MM.1S (cell line): Measurements from ENCODE around the gene FGFBP3.

ENCODE experiments used
- DNase-seq: peaks from one replicate; pipeline ENCODE4 v3.0.0-alpha.2; 2015
- H2AFZ ChIP-seq: fragments of 300-600 bp; sonication (generic); 2 replicates; pipeline ENCODE4 v1.6.0; 2016; ENCODE audit warnings: antibody characterized with exemption, low read length
- H3F3A ChIP-seq: fragments of 300-600 bp; sonication (generic); 2 replicates; pipeline ENCODE4 v1.6.1; 2016; ENCODE audit warnings: mild to moderate bottlenecking, antibody characterized with exemption, low read length, moderate library complexity, mixed read lengths; ENCODE audit not compliant: insufficient read depth
- H3K27ac ChIP-seq: fragments of 300-600 bp; sonication (generic); 2 replicates; pipeline ENCODE4 v1.5.1; 2016; ENCODE audit warnings: mild to moderate bottlenecking, low read length
- H3K27me3 ChIP-seq: fragments of 300-600 bp; sonication (generic); replicated peaks from 2 replicates; pipeline ENCODE4 v1.6.0; 2016; ENCODE audit warnings: low read length; ENCODE audit not compliant: insufficient read depth
- H3K36me3 ChIP-seq: fragments of 300-600 bp; sonication (generic); replicated peaks from 2 replicates; pipeline ENCODE4 v1.6.1; 2016; ENCODE audit warnings: mild to moderate bottlenecking, low read length, mixed read lengths; ENCODE audit not compliant: insufficient read depth
- H3K4me1 ChIP-seq: fragments of 300-600 bp; sonication (generic); 2 replicates; pipeline ENCODE4 v1.6.1; 2016; ENCODE audit warnings: low read length, mixed read lengths
- H3K4me2 ChIP-seq: fragments of 300-600 bp; sonication (generic); 2 replicates; pipeline ENCODE4 v1.6.0; 2016; ENCODE audit warnings: low read depth, low read length
- H3K4me3 ChIP-seq: fragments of 300-600 bp; sonication (generic); 2 replicates; pipeline ENCODE4 v1.5.1; 2016; ENCODE audit warnings: low read length, mixed read lengths
- H3K79me2 ChIP-seq: fragments of 300-600 bp; sonication (generic); 2 replicates; pipeline ENCODE4 v1.6.1; 2016; ENCODE audit warnings: mixed run types, low read length, mixed read lengths
- H3K9ac ChIP-seq: fragments of 300-600 bp; sonication (generic); 2 replicates; pipeline ENCODE4 v1.6.1; 2016; ENCODE audit warnings: low read length, mixed read lengths
- H3K9me2 ChIP-seq: fragments of 300-600 bp; sonication (generic); replicated peaks from 2 replicates; pipeline ENCODE4 v1.6.1; 2016; ENCODE audit warnings: mild to moderate bottlenecking, low read length, mixed read lengths; ENCODE audit not compliant: insufficient read depth
- H3K9me3 ChIP-seq: fragments of 300-600 bp; sonication (generic); replicated peaks from 2 replicates; pipeline ENCODE4 v1.6.1; 2016; ENCODE audit warnings: mild to moderate bottlenecking, low read length, mixed read lengths; ENCODE audit not compliant: insufficient read depth
- H4K20me1 ChIP-seq: fragments of 300-600 bp; sonication (generic); 2 replicates; pipeline ENCODE4 v1.6.1; 2016; ENCODE audit warnings: mild to moderate bottlenecking, low read length, moderate library complexity, mixed read lengths; ENCODE audit not compliant: insufficient read depth
- CTCF ChIP-seq: fragments of 300-600 bp; sonication (generic); IDR thresholded peaks from 2 replicates; pipeline ENCODE4 v1.5.1; 2016; ENCODE audit warnings: antibody characterized with exemption, low read length, mixed read lengths
- EZH2 ChIP-seq: fragments of 300-600 bp; sonication (generic); optimal IDR thresholded peaks from 2 replicates; pipeline ENCODE3; 2017; ENCODE audit warnings: low read depth, mild to moderate bottlenecking, antibody characterized with exemption, low read length, mixed read lengths
- EZH2phosphoT487 ChIP-seq: fragments of 300-600 bp; sonication (generic); IDR thresholded peaks from 2 replicates; pipeline ENCODE4 v1.6.1; 2018; ENCODE audit warnings: antibody characterized with exemption, low read length

The FGFBP3 gene

GRCh38 chr10:91908337-91909116, 759 bp downstream of the FGFBP3 start:
- Histone ChIP-seq H3K27ac (no peak overlapping the region; the same call in 1 of the 2 replicates), H3K4me3 (peak overlapping the region; percentile 51), H3K79me2 (no peaks in the 10 kb centered on the region), H2AFZ (peak overlapping the region; percentile 29), H4K20me1 (no peaks in the 10 kb centered on the region), H3K9me2 (no peaks in the 10 kb centered on the region), H3K36me3 (no peaks in the 10 kb centered on the region), H3K4me1 (no peaks in the 10 kb centered on the region), H3K9ac (peak overlapping the region; percentile 50; the same call in 1 of the 2 replicates), H3K4me2 (peak overlapping the region; percentile 71), H3K9me3 (no peaks in the 10 kb centered on the region), H3K27me3 (no peaks in the 10 kb centered on the region), H3F3A (peaks cover 7% of the 10 kb centered on the region)
- no peak for TF ChIP-seq EZH2phosphoT487
- peak; percentile 65 for TF ChIP-seq CTCF
- peak; percentile 91 for DNase-seq

GRCh38 chr10:91907914-91908336, 1.4 kb downstream of the FGFBP3 start:
- H3K79me2 ChIP-seq, result no peaks in the 10 kb centered on the region
- H2AFZ ChIP-seq, result peak overlapping the region; percentile 29

GRCh38 chr10:91907033-91907594, 2.2 kb downstream of the FGFBP3 start:
- no peaks in the 10 kb centered on the region for H4K20me1 ChIP-seq
- H3K4me2 ChIP-seq, result no peak overlapping the region
- H3K27me3 ChIP-seq, result no peaks in the 10 kb centered on the region
- no peaks in the 10 kb centered on the region for H3K9me2 ChIP-seq
- no peaks in the 10 kb centered on the region for H3K79me2 ChIP-seq
- H3F3A ChIP-seq, result peaks cover 7% of the 10 kb centered on the region
- H3K4me1 ChIP-seq, result no peaks in the 10 kb centered on the region
- H3K9ac ChIP-seq, result no peak overlapping the region
- no peak overlapping the region for H2AFZ ChIP-seq
- H3K36me3 ChIP-seq, result no peaks in the 10 kb centered on the region
- no peak overlapping the region for H3K27ac ChIP-seq
- no peak overlapping the region for H3K4me3 ChIP-seq
- DNase-seq, result no peak
- TF ChIP-seq EZH2, result no peak
- no peak for TF ChIP-seq CTCF
- no peak for TF ChIP-seq EZH2phosphoT487
- no peaks in the 10 kb centered on the region for H3K9me3 ChIP-seq

More at GRCh38 chr10:91907914-91908336, 1.4 kb downstream of the FGFBP3 start:
- peak overlapping the region; percentile 50; the same call in 1 of the 2 replicates for H3K9ac ChIP-seq
- no peak for DNase-seq
- peak overlapping the region; percentile 51 for H3K4me3 ChIP-seq
- H3K27me3 ChIP-seq, result no peaks in the 10 kb centered on the region
- peaks cover 7% of the 10 kb centered on the region for H3F3A ChIP-seq
- H3K27ac ChIP-seq, result no peak overlapping the region
- TF ChIP-seq CTCF, result no peak
- TF ChIP-seq EZH2phosphoT487, result no peak
- TF ChIP-seq EZH2, result no peak
- no peaks in the 10 kb centered on the region for H3K9me2 ChIP-seq
- peak overlapping the region; percentile 71 for H3K4me2 ChIP-seq
- H3K9me3 ChIP-seq, result no peaks in the 10 kb centered on the region
- H3K4me1 ChIP-seq, result no peaks in the 10 kb centered on the region
- H3K36me3 ChIP-seq, result no peaks in the 10 kb centered on the region
- H4K20me1 ChIP-seq, result no peaks in the 10 kb centered on the region
